ENCODE data around the gene VDR. TPM values are rescaled to one million over a fixed set of nuclear protein-coding genes. Genes with fewer than 3 reads are reported as not detected.

VDR gene
- polyA plus RNA-seq, 1 donor from 2014 or later = not detected

DNA sequence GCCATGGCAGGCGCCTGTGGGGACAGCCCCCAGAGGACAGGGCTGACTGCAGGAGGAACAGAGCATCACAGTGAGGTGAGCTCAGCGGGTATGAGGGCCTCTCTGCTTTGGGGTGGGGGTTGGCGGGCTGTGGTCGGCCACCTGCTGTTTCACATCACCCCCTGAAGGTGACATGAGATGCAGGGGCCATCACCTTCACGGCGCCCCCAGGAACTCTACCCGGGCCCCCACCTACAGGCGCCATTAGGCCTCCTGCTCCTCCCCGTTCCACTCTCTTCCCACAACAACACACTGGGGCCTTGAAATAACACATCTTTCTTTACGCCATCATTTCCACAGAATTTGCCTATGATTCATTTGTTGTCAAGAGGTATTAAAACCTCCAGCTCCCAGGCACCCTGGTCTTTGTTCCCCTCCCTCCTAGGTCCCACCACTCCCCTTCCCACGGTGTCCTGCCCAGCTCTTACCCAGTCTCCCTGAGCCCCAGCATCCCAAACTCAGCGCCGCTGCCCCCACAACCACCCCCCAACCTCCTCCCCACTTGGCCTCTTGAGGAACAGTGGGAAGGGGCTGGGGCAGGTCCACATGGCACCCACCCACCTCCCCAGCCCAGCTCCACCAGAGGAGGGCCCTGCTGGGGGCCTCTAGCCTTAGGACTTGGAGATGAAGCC is 72.4 kb downstream of the VDR start:
- Histone ChIP-seq H3K27me3 (ENCODE audit: insufficient read depth, low read depth, low read length) (no peaks in the 10 kb centered on the region), H3K79me2 (replicated peaks; ENCODE audit: insufficient read depth, low read length) (no peaks in the 10 kb centered on the region), H3K9ac (ENCODE audit: low read length) (no peak overlapping the region), H3K4me3 (ENCODE audit: low read length) (no peak overlapping the region), H3F3A (ENCODE audit: insufficient read depth, low read length, poor library complexity, severe bottlenecking) (no peaks in the 10 kb centered on the region), H3K9me2 (ENCODE audit: insufficient read depth, low read length) (no peaks in the 10 kb centered on the region), H3K9me3 (ENCODE audit: low read length) (no peaks in the 10 kb centered on the region), H3K27ac (ENCODE audit: low read length) (no peak overlapping the region), H2AFZ (ENCODE audit: low read depth, low read length) (no peak overlapping the region), H3K36me3 (ENCODE audit: insufficient read depth, low read length) (no peaks in the 10 kb centered on the region), H4K20me1 (ENCODE audit: insufficient read depth) (no peaks in the 10 kb centered on the region), H3K4me2 (ENCODE audit: low read length) (no peak overlapping the region)
- TF ChIP-seq SMC3 (conservative IDR thresholded peaks at IDR 0.05; ENCODE audit: poor library complexity) (no peak), TAF1 (IDR thresholded peaks at IDR 0.05; ENCODE audit: low read depth) (no peak), RAD21 (conservative IDR thresholded peaks at IDR 0.05) (no peak), POLR2AphosphoS5 (IDR thresholded peaks at IDR 0.05) (no peak), EP300 (conservative IDR thresholded peaks at IDR 0.05; ENCODE audit: poor library complexity, severe bottlenecking) (no peak), EZH2 (IDR thresholded peaks at IDR 0.05; ENCODE audit: borderline replicate concordance, insufficient read depth, low read length, poor library complexity, severe bottlenecking) (no peak), MXI1 (conservative IDR thresholded peaks at IDR 0.05; ENCODE audit: poor library complexity, severe bottlenecking) (no peak)
- TF ChIP-seq, protein P1, sequence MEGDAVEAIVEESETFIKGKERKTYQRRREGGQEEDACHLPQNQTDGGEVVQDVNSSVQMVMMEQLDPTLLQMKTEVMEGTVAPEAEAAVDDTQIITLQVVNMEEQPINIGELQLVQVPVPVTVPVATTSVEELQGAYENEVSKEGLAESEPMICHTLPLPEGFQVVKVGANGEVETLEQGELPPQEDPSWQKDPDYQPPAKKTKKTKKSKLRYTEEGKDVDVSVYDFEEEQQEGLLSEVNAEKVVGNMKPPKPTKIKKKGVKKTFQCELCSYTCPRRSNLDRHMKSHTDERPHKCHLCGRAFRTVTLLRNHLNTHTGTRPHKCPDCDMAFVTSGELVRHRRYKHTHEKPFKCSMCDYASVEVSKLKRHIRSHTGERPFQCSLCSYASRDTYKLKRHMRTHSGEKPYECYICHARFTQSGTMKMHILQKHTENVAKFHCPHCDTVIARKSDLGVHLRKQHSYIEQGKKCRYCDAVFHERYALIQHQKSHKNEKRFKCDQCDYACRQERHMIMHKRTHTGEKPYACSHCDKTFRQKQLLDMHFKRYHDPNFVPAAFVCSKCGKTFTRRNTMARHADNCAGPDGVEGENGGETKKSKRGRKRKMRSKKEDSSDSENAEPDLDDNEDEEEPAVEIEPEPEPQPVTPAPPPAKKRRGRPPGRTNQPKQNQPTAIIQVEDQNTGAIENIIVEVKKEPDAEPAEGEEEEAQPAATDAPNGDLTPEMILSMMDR (IDR thresholded peaks at IDR 0.05; ENCODE audit: poor library complexity, severe bottlenecking) = no peak
- TF ChIP-seq, protein P2, sequence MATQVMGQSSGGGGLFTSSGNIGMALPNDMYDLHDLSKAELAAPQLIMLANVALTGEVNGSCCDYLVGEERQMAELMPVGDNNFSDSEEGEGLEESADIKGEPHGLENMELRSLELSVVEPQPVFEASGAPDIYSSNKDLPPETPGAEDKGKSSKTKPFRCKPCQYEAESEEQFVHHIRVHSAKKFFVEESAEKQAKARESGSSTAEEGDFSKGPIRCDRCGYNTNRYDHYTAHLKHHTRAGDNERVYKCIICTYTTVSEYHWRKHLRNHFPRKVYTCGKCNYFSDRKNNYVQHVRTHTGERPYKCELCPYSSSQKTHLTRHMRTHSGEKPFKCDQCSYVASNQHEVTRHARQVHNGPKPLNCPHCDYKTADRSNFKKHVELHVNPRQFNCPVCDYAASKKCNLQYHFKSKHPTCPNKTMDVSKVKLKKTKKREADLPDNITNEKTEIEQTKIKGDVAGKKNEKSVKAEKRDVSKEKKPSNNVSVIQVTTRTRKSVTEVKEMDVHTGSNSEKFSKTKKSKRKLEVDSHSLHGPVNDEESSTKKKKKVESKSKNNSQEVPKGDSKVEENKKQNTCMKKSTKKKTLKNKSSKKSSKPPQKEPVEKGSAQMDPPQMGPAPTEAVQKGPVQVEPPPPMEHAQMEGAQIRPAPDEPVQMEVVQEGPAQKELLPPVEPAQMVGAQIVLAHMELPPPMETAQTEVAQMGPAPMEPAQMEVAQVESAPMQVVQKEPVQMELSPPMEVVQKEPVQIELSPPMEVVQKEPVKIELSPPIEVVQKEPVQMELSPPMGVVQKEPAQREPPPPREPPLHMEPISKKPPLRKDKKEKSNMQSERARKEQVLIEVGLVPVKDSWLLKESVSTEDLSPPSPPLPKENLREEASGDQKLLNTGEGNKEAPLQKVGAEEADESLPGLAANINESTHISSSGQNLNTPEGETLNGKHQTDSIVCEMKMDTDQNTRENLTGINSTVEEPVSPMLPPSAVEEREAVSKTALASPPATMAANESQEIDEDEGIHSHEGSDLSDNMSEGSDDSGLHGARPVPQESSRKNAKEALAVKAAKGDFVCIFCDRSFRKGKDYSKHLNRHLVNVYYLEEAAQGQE (IDR thresholded peaks at IDR 0.05; ENCODE audit: borderline replicate concordance) = no peak

DNA sequence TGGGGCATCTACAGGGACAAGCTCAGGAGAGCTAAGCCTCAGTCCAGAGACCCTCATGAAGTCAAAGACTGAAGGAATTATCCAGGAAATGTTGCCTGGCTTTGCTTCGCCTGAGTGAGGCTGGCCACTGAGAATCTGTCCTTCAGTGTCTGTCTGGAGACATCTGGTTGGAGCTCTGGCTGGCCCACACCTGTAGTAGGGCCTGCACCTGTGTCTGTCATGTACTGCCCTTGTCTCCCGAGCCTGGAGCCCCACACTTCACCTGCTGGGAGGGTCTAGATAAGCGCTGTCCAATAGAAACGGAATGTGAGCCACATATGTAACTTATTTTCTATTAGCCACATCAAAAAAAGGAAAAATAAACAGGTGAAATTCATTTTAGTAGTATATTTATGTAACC is 75.2 kb downstream of the VDR start:
- no peaks in the 10 kb centered on the region for H3K36me3 ChIP-seq (ENCODE audit: insufficient read depth, low read length)
- no peak overlapping the region for H3K9ac ChIP-seq (ENCODE audit: low read length)
- TF ChIP-seq EP300 (conservative IDR thresholded peaks at IDR 0.05; ENCODE audit: poor library complexity, severe bottlenecking) (no peak), POLR2AphosphoS5 (IDR thresholded peaks at IDR 0.05) (no peak), TAF1 (IDR thresholded peaks at IDR 0.05; ENCODE audit: low read depth) (no peak), SMC3 (conservative IDR thresholded peaks at IDR 0.05; ENCODE audit: poor library complexity) (no peak), MXI1 (conservative IDR thresholded peaks at IDR 0.05; ENCODE audit: poor library complexity, severe bottlenecking) (no peak), RAD21 (conservative IDR thresholded peaks at IDR 0.05) (no peak), EZH2 (IDR thresholded peaks at IDR 0.05; ENCODE audit: borderline replicate concordance, insufficient read depth, low read length, poor library complexity, severe bottlenecking) (no peak)
- TF ChIP-seq, protein P1 (IDR thresholded peaks at IDR 0.05; ENCODE audit: poor library complexity, severe bottlenecking) = no peak
- TF ChIP-seq, protein P2 (IDR thresholded peaks at IDR 0.05; ENCODE audit: borderline replicate concordance) = no peak
- no peak overlapping the region for H2AFZ ChIP-seq (ENCODE audit: low read depth, low read length)
- no peaks in the 10 kb centered on the region for H3F3A ChIP-seq (ENCODE audit: insufficient read depth, low read length, poor library complexity, severe bottlenecking)
- H3K4me2 ChIP-seq (ENCODE audit: low read length) = no peak overlapping the region
- H3K27me3 ChIP-seq (ENCODE audit: insufficient read depth, low read depth, low read length) = no peaks in the 10 kb centered on the region
- H4K20me1 ChIP-seq (ENCODE audit: insufficient read depth) = no peaks in the 10 kb centered on the region
- H3K9me2 ChIP-seq (ENCODE audit: insufficient read depth, low read length) = no peaks in the 10 kb centered on the region
- H3K79me2 ChIP-seq (replicated peaks; ENCODE audit: insufficient read depth, low read length) = no peaks in the 10 kb centered on the region
- H3K27ac ChIP-seq (ENCODE audit: low read length) = no peak overlapping the region
- H3K4me3 ChIP-seq (ENCODE audit: low read length) = no peak overlapping the region
- H3K9me3 ChIP-seq (ENCODE audit: low read length) = no peaks in the 10 kb centered on the region
